Measurements from ENCODE around the gene MAOA. TPM values are rescaled to one million over a fixed set of nuclear protein-coding genes. Genes with fewer than 3 reads are reported as not detected.

MAOA gene
- total and polyA plus RNA-seq, 9 of the 15 experiments (the other 6 are each of a cell fraction or from before 2014, with no cell fraction given): 0.68 to 2.7 (median 1.9) TPM

DNA sequence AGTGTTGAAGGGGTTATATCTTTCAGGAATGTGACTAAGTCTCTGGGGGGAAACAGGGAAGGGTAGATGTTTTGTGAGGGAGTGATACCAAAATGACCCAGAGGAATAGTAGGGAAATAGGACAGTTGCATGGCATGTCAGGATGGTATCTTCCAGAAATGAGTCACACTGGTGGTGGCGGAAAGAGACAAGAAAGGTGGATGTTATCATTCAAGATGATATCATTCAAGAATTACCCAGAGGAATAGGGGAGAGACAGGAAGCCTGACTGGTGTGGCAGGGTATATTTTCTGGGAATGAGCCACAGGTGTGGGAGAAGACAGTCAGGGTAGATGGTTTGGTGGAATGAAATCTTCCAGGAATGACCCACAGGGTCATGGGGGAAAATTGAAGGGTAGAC, 61.1 kb downstream of the MAOA start (continued):
- TF ChIP-seq DIDO1 (tag; IDR thresholded peaks at IDR 0.05; ENCODE audit: low read depth): no peak

DNA sequence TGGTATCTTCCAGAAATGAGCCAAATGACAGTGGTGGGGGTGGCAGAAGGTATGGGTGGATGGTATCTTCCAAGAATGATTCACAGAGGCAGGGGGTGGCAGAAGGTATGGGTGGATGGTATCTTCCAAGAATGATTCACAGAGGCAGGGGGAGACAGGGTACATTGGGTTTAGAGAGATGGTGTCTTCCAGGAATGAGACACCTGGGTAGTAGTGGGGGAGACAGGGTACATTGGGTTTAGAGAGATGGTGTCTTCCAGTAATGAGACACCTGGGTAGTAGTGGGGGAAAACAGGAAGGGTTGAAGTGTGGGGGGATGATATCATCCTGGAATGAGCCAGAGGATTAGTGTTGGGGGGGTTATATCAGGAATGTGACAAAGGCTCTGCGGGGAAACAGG, 62.0 kb downstream of the MAOA start:
- in situ Hi-C loops (cut with MboI): no loop called here
- POLR2A ChIA-PET: no interaction called here
- H3K79me2 ChIP-seq (ENCODE audit: control insufficient read depth, insufficient read depth, low read length): no peaks in the 10 kb centered on the region
- H3K4me1 ChIP-seq (replicated peaks in 1 of 2; ENCODE audit: control insufficient read depth in 2 of 2, insufficient read depth in 2 of 2, low read length in 2 of 2): no peaks in the 10 kb centered on the region
- no peak overlapping the region for H3K4me3 ChIP-seq
- no peak overlapping the region for H3K9ac ChIP-seq (ENCODE audit: insufficient read depth in 1 of 2, low read depth in 2 of 2, low read length in 2 of 2)
- intact Hi-C loops (cut with micrococcal nuclease): no loop called here
- no peak overlapping the region for H3K27ac ChIP-seq (ENCODE audit: extremely low read depth, low read depth, low read length)
- no peak overlapping the region for H3K4me2 ChIP-seq (ENCODE audit: insufficient read depth, low read length)
- H3K9me1 ChIP-seq (ENCODE audit: control insufficient read depth, insufficient read depth, low read length): no peaks in the 10 kb centered on the region
- H2AFZ ChIP-seq (ENCODE audit: low read depth, low read length): no peak overlapping the region
- H3K9me3 ChIP-seq (replicated peaks; ENCODE audit: control insufficient read depth, insufficient read depth, low read depth, low read length): no peaks in the 10 kb centered on the region
- TF ChIP-seq, protein P1, sequence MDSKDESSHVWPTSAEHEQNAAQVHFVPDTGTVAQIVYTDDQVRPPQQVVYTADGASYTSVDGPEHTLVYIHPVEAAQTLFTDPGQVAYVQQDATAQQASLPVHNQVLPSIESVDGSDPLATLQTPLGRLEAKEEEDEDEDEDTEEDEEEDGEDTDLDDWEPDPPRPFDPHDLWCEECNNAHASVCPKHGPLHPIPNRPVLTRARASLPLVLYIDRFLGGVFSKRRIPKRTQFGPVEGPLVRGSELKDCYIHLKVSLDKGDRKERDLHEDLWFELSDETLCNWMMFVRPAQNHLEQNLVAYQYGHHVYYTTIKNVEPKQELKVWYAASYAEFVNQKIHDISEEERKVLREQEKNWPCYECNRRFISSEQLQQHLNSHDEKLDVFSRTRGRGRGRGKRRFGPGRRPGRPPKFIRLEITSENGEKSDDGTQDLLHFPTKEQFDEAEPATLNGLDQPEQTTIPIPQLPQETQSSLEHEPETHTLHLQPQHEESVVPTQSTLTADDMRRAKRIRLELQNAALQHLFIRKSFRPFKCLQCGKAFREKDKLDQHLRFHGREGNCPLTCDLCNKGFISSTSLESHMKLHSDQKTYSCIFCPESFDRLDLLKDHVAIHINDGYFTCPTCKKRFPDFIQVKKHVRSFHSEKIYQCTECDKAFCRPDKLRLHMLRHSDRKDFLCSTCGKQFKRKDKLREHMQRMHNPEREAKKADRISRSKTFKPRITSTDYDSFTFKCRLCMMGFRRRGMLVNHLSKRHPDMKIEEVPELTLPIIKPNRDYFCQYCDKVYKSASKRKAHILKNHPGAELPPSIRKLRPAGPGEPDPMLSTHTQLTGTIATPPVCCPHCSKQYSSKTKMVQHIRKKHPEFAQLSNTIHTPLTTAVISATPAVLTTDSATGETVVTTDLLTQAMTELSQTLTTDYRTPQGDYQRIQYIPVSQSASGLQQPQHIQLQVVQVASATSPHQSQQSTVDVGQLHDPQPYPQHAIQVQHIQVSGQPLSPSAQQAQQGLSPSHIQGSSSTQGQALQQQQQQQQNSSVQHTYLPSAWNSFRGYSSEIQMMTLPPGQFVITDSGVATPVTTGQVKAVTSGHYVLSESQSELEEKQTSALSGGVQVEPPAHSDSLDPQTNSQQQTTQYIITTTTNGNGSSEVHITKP (IDR thresholded peaks at IDR 0.05; ENCODE audit: partially characterized antibody): peak; percentile 50
- TF ChIP-seq, protein P2, sequence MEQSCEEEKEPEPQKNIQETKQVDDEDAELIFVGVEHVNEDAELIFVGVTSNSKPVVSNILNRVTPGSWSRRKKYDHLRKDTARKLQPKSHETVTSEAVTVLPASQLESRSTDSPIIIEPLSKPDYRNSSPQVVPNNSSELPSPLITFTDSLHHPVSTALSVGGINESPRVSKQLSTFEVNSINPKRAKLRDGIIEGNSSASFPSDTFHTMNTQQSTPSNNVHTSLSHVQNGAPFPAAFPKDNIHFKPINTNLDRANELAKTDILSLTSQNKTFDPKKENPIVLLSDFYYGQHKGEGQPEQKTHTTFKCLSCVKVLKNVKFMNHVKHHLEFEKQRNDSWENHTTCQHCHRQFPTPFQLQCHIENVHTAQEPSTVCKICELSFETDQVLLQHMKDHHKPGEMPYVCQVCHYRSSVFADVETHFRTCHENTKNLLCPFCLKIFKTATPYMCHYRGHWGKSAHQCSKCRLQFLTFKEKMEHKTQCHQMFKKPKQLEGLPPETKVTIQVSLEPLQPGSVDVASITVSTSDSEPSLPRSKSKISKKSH (CRISPR knock-in tag; IDR thresholded peaks at IDR 0.05): no peak
- TF ChIP-seq EGR1 (conservative IDR thresholded peaks at IDR 0.05): no peak
- TF ChIP-seq MAZ (CRISPR knock-in tag; conservative IDR thresholded peaks at IDR 0.05 in 1 of 2, IDR thresholded peaks at IDR 0.05 in 1 of 2): no peak
- TF ChIP-seq, protein P3, sequence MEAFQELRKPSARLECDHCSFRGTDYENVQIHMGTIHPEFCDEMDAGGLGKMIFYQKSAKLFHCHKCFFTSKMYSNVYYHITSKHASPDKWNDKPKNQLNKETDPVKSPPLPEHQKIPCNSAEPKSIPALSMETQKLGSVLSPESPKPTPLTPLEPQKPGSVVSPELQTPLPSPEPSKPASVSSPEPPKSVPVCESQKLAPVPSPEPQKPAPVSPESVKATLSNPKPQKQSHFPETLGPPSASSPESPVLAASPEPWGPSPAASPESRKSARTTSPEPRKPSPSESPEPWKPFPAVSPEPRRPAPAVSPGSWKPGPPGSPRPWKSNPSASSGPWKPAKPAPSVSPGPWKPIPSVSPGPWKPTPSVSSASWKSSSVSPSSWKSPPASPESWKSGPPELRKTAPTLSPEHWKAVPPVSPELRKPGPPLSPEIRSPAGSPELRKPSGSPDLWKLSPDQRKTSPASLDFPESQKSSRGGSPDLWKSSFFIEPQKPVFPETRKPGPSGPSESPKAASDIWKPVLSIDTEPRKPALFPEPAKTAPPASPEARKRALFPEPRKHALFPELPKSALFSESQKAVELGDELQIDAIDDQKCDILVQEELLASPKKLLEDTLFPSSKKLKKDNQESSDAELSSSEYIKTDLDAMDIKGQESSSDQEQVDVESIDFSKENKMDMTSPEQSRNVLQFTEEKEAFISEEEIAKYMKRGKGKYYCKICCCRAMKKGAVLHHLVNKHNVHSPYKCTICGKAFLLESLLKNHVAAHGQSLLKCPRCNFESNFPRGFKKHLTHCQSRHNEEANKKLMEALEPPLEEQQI (IDR thresholded peaks at IDR 0.05): no peak
- TF ChIP-seq SNIP1 (IDR thresholded peaks at IDR 0.05; ENCODE audit: low read depth): no peak
- no peak for DNase-seq (ENCODE audit: extremely low read depth in 1 of 4, low spot score in 3 of 4)
- ATAC-seq: no peak
- WGBS (ENCODE audit: insufficient coverage, low coverage, missing lambda C conversion rate): 0% methylated on average over 1 of the region's 1 CpG
- no peak for FAIRE-seq
- no peaks in the 10 kb centered on the region for H3K27me3 ChIP-seq (ENCODE audit: control insufficient read depth in 2 of 2, insufficient read depth in 2 of 2, low read length in 2 of 2)
- no peaks in the 10 kb centered on the region for H4K20me1 ChIP-seq (replicated peaks; ENCODE audit: control insufficient read depth, insufficient read depth, low read length)
- CTCF ChIA-PET (ENCODE audit: low intra/inter-chr PET ratio): no interaction called here
- no peaks in the 10 kb centered on the region for H3K36me3 ChIP-seq (ENCODE audit: control insufficient read depth, insufficient read depth, low read length)
- no TSS peak for BruUV-seq (replicated peaks)
